OCI-LY3 (cell line): Measurements from ENCODE around the gene PIP5K1C.

Source experiments
- EZH2phosphoT487 ChIP-seq: fragments of 200-600 bp; shearing (Covaris generic); IDR thresholded peaks from 2 replicates; pipeline ENCODE4 v1.6.1; 2018; ENCODE audit warnings: antibody characterized with exemption, mixed run types, low read depth
- TF ChIP-seq, protein P1 (sequence below): fragments of 200-600, 300-600 bp; sonication (generic); IDR thresholded peaks from 2 replicates; pipeline ENCODE4 v1.5.1; 2014; ENCODE audit warnings: antibody characterized with exemption, low read length, low read depth

GRCh38 chr19:3719868-3720267 is 19.6 kb upstream of the PIP5K1C start:
- TF ChIP-seq, protein P1, sequence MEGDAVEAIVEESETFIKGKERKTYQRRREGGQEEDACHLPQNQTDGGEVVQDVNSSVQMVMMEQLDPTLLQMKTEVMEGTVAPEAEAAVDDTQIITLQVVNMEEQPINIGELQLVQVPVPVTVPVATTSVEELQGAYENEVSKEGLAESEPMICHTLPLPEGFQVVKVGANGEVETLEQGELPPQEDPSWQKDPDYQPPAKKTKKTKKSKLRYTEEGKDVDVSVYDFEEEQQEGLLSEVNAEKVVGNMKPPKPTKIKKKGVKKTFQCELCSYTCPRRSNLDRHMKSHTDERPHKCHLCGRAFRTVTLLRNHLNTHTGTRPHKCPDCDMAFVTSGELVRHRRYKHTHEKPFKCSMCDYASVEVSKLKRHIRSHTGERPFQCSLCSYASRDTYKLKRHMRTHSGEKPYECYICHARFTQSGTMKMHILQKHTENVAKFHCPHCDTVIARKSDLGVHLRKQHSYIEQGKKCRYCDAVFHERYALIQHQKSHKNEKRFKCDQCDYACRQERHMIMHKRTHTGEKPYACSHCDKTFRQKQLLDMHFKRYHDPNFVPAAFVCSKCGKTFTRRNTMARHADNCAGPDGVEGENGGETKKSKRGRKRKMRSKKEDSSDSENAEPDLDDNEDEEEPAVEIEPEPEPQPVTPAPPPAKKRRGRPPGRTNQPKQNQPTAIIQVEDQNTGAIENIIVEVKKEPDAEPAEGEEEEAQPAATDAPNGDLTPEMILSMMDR = no peak
- no peak for TF ChIP-seq EZH2phosphoT487
